ENCODE results near the gene ITIH1. TPM values are rescaled to one million over a fixed set of nuclear protein-coding genes. Genes with fewer than 3 reads are reported as not detected.
A peak's percentile ranks its signal among the peaks of the same experiment; 100 is the strongest.

ITIH1 gene
- total and polyA plus RNA-seq, 2 of the 4 experiments (the other 2 are of a cell fraction): not detected

- Histone ChIP-seq H3K9me1 (ENCODE audit: insufficient read depth, low read length) (no peaks in the 10 kb centered on the region), H3K4me1 (ENCODE audit: control insufficient read depth, insufficient read depth, low read length) (peaks cover 7% of the 10 kb centered on the region), H4K20me1 (ENCODE audit: insufficient read depth, low read length) (no peaks in the 10 kb centered on the region), H3K18ac (ENCODE audit: low read depth, low read length) (no peak overlapping the region), H3K27ac (ENCODE audit: insufficient read depth, low read length) (no peak overlapping the region), H3K23ac (ENCODE audit: low read depth, low read length) (no peak overlapping the region), H4K91ac (ENCODE audit: insufficient read depth, low read depth, low read length) (no peak overlapping the region), H2AK5ac (ENCODE audit: low read depth, low read length) (no peak overlapping the region), H2BK5ac (ENCODE audit: low read depth, low read length, poor library complexity, severe bottlenecking) (no peak overlapping the region), H3K4me2 (ENCODE audit: low read depth, low read length) (no peak overlapping the region), H3K36me3 (ENCODE audit: control insufficient read depth, insufficient read depth, low read length) (peaks cover 11% of the 10 kb centered on the region), H4K8ac (ENCODE audit: low read depth in 2 of 2, low read length in 2 of 2) (no peak overlapping the region), H3K4me3 (ENCODE audit: insufficient read depth, low read depth, low read length) (no peak overlapping the region), H3K27me3 (ENCODE audit: control insufficient read depth, insufficient read depth, low read length) (no peaks in the 10 kb centered on the region), H3K9me3 (ENCODE audit: control insufficient read depth, insufficient read depth, low read length) (no peaks in the 10 kb centered on the region), H3K4ac (ENCODE audit: low read depth, low read length) (no peak overlapping the region), H2BK20ac (ENCODE audit: low read depth, low read length) (no peak overlapping the region), H2BK120ac (ENCODE audit: low read depth, low read length) (no peak overlapping the region), H3K79me1 (ENCODE audit: low read depth in 1 of 2, low read length in 2 of 2) (peaks cover 0 to 3% of the 10 kb centered on the region in 2 experiments; a peak in 1 of 4 replicates), H3K14ac (replicated peaks; ENCODE audit: low read depth, low read length) (no peak overlapping the region), H2AFZ (replicated peaks; ENCODE audit: low read length, poor library complexity) (no peak overlapping the region), H3K56ac (ENCODE audit: extremely low read depth, insufficient read depth, low read length) (no peak overlapping the region), H2BK15ac (ENCODE audit: low read depth, low read length) (no peak overlapping the region), H4K5ac (ENCODE audit: low read depth, low read length) (no peak overlapping the region), H2AK9ac (replicated peaks; ENCODE audit: low read depth, low read length, poor library complexity) (no peak overlapping the region), H3K9ac (ENCODE audit: low read depth, low read length) (no peak overlapping the region)
- TF ChIP-seq FOS (IDR thresholded peaks at IDR 0.05; ENCODE audit: low read depth, low read length): no peak
- TF ChIP-seq NFE2L2 (IDR thresholded peaks at IDR 0.05; ENCODE audit: low read depth, low read length): no peak
- no peak for TF ChIP-seq SMC3 (IDR thresholded peaks at IDR 0.05; ENCODE audit: low read depth, low read length)
- TF ChIP-seq USF2 (IDR thresholded peaks at IDR 0.05; ENCODE audit: low read depth, low read length): no peak
- peak; percentile 75 for TF ChIP-seq MAFK (IDR thresholded peaks at IDR 0.05; ENCODE audit: low read depth, low read length)
- no peak for TF ChIP-seq CEBPB (IDR thresholded peaks at IDR 0.05; ENCODE audit: low read depth, low read length)
- POLR2A ChIA-PET (ENCODE audit: unreplicated experiment): no interaction called here
- in situ Hi-C loops (cut with MboI; ENCODE audit: low sequenced_read_pairs): no loop called here
- no peak for ATAC-seq (ENCODE audit: low read depth)
- dilution Hi-C loops (cut with HindIII; ENCODE audit: low sequenced_read_pairs, unreplicated experiment): no loop called here
- peak; percentile 29 for DNase-seq
- no TSS peak for BruUV-seq (replicated peaks)
- CTCF ChIA-PET: no interaction called here
- intact Hi-C loops (cut with micrococcal nuclease): no loop called here
- WGBS, 2 experiments (ENCODE audit: extremely low coverage in 2 of 2, insufficient read length in 1 of 2): no CpG with 5 or more reads among the region's 4 CpGs
Measured at GRCh38 chr3:52754373-52754772, 23.0 kb upstream of the ITIH1 start.

Measured in IMR-90 (cell line).